ENCODE measurements around the gene TUBE1. TPM values are rescaled to one million over a fixed set of nuclear protein-coding genes. Genes with fewer than 3 reads are reported as not detected.

TUBE1 gene
- total RNA-seq, 1 donor from 2014 or later = 25.8 TPM

DNA sequence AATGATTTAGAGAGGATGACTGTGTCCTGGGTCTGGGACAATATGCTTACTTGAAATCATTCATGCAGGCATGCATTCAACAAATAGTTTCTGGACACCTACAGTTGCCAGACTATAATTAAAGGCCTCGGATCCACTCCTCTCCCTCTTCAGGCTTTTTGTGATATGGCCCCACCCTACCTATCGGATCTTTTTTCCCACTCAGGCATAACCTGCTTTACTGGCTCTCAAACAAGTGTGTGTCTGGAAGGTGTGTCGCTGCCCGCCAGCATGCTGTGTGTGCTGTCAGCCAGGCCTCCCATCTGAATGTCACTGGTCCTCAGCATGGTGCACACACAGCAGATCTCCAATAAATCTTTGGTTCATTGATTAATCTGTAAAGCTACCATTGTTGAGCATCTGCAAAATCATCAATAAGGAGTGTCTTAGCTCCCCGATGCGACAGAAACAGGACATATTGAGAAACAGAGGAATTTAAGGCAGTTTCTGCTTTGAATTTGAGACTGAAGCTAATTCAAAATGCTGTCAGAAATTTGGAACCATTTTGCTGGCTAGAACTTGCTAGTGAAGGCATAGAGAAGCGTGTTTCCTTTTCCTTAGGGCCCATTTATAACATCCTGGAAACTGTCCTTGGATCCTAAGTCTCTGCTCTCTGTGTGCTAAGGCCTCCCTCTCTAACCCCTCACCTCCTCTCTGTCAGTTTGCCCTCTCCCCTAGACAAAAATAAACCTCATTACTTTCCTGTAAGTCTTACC, 56.9 kb downstream of the TUBE1 start:
- no peaks in the 10 kb centered on the region for H3K9me3 Mint-ChIP-seq (ENCODE audit: low read depth)
- no peak overlapping the region for H3K4me3 Mint-ChIP-seq (ENCODE audit: low read depth)
- TF ChIP-seq, protein P1, sequence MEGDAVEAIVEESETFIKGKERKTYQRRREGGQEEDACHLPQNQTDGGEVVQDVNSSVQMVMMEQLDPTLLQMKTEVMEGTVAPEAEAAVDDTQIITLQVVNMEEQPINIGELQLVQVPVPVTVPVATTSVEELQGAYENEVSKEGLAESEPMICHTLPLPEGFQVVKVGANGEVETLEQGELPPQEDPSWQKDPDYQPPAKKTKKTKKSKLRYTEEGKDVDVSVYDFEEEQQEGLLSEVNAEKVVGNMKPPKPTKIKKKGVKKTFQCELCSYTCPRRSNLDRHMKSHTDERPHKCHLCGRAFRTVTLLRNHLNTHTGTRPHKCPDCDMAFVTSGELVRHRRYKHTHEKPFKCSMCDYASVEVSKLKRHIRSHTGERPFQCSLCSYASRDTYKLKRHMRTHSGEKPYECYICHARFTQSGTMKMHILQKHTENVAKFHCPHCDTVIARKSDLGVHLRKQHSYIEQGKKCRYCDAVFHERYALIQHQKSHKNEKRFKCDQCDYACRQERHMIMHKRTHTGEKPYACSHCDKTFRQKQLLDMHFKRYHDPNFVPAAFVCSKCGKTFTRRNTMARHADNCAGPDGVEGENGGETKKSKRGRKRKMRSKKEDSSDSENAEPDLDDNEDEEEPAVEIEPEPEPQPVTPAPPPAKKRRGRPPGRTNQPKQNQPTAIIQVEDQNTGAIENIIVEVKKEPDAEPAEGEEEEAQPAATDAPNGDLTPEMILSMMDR (IDR thresholded peaks at IDR 0.05; ENCODE audit: unreplicated experiment) = no peak
- peak overlapping the region; percentile 46 for H3K27ac Mint-ChIP-seq
- H3K27me3 Mint-ChIP-seq = peaks cover 17% of the 10 kb centered on the region
- peaks cover 7% of the 10 kb centered on the region for H3K4me1 Mint-ChIP-seq (ENCODE audit: low read depth)
- no peaks in the 10 kb centered on the region for H3K36me3 Mint-ChIP-seq (ENCODE audit: insufficient read depth)
- DNase-seq (ENCODE audit: low spot score, unreplicated experiment) = no peak

DNA sequence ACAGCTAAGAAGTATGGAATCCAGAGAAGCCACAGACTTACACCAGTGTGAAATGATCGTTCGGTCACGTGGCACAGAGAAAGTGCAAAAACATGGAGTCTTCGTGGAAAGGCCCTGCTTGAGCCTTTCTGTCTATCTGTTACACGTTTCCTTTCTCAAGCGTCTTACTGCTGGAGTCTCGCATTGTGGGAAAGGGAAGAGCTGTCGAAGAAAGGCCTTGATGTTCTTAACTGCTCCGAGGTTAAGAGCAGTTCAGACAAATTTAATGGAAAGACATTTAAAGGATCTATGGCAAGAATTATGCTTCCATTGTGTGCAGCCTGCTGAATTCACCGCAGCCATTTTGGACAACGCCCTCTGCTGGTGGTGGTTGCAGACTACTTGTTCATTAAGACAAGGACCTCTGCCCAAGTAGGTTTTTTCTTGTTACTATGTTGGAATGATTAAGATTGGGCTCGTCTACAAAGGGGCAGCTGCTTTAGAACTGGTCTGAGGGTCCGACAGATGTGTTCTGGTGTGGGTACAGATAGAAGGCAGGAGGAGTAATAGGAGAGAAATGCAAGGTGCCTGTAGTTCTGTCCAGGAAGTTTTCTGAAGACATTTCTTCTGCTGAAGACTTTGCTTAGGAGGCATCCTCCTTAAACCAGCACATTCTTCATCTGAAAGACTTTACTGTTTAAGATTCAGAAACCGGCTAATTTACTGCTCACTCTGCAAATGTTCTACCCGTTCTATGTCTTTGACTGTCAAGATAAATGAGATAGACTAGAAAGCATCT, 58.0 kb downstream of the TUBE1 start:
- no peak overlapping the region for H3K4me3 Mint-ChIP-seq (ENCODE audit: low read depth)
- H3K4me1 Mint-ChIP-seq (ENCODE audit: low read depth) = peaks cover 7% of the 10 kb centered on the region
- no peak overlapping the region for H3K27ac Mint-ChIP-seq
- H3K27me3 Mint-ChIP-seq = peaks cover 17% of the 10 kb centered on the region
- H3K36me3 Mint-ChIP-seq (ENCODE audit: insufficient read depth) = peaks cover under 1% of the 10 kb centered on the region
- peaks cover 4% of the 10 kb centered on the region for H3K9me3 Mint-ChIP-seq (ENCODE audit: low read depth)
- DNase-seq (ENCODE audit: low spot score, unreplicated experiment) = peak; percentile 32
- TF ChIP-seq, protein P1 (IDR thresholded peaks at IDR 0.05; ENCODE audit: unreplicated experiment) = peak; percentile 76

DNA sequence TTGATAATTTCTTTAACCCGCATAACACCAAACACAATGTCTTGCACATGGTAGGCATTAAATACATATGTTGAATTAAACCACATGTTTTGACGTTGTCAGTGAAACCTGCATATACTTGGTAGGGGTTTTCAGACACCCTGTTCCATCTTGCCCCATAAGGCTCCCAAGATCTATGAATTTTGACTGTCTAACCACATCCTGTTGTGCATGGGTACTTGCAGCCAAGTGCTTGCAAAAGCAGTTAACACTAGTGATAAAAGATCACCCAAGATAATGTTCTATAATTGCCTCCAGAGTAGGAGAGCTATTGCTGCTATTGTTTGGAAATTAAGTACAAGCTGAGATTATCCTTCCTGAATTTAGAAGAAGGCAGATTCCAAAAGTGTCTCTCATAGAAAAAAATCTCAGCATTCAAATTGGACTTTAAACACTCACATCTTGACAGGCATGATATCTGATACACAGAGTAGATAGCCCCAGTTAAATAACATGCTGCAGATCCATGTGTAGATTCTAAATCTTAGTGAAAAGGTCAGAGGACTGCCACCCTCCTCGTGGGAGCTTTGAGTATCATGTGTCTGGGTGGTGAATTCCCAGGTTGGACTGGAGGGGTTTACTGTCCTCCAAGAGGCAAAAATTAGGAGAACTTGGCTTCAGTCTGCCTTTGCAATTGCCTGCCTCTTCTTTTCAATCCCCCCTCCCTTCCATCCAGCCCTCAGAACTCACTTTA, 59.2 kb downstream of the TUBE1 start:
- H3K9me3 Mint-ChIP-seq (ENCODE audit: low read depth) = peaks cover 9% of the 10 kb centered on the region
- TF ChIP-seq, protein P1 (IDR thresholded peaks at IDR 0.05; ENCODE audit: unreplicated experiment) = no peak
- peaks cover 11% of the 10 kb centered on the region for H3K27me3 Mint-ChIP-seq
- peaks cover 2% of the 10 kb centered on the region for H3K36me3 Mint-ChIP-seq (ENCODE audit: insufficient read depth)
- no peak for DNase-seq (ENCODE audit: low spot score, unreplicated experiment)
- peaks cover 7% of the 10 kb centered on the region for H3K4me1 Mint-ChIP-seq (ENCODE audit: low read depth)
- H3K27ac Mint-ChIP-seq = no peak overlapping the region
- no peak overlapping the region for H3K4me3 Mint-ChIP-seq (ENCODE audit: low read depth)

DNA sequence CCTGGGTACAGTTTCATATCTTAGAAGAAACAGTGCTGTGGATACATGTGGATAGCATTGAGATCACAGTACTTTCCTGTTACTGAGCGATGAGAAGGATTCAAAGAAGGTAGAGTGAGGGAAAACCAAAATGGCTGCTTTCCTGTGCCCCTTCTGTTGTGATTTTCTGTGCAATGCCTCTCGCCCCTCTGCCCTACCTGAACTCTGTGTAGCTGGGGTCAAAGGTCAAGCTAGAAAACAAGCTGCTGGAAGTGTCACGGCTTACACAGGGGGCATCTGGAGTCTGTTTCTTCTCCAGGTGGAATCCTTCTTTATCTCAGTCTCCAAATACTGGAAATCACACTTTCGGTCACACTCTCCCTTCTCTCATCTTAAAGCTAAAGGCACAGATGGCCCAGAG, 60.3 kb downstream of the TUBE1 start:
- Mint-ChIP-seq H3K9me3 (ENCODE audit: low read depth) (peaks cover 9% of the 10 kb centered on the region), H3K4me3 (ENCODE audit: low read depth) (no peak overlapping the region), H3K27me3 (peaks cover 7% of the 10 kb centered on the region), H3K27ac (no peak overlapping the region), H3K4me1 (ENCODE audit: low read depth) (peaks cover 10% of the 10 kb centered on the region), H3K36me3 (ENCODE audit: insufficient read depth) (peaks cover 2% of the 10 kb centered on the region)
- TF ChIP-seq, protein P1 (IDR thresholded peaks at IDR 0.05; ENCODE audit: unreplicated experiment) = no peak
- no peak for DNase-seq (ENCODE audit: low spot score, unreplicated experiment)

DNA sequence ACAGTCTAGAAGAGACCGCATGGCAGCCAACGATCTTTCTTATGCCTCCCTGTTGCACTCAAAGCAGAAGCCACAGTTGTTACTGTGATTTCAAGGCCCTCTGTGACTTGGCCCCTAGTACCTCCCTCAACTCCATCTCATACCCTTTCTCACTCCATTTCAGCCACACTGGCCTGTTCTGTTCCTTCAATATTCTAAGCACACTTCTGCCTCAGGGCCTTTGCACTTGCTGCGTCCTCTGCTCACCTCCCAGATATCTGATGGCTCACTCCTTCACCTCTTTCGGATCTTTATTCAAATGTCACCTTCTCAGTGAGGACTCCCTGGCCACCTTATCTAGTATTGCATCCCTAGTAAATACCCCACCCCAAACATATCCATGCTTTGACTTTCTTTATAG, 62.8 kb downstream of the TUBE1 start:
- Mint-ChIP-seq H3K27me3 (no peaks in the 10 kb centered on the region), H3K4me3 (ENCODE audit: low read depth) (no peak overlapping the region), H3K9me3 (ENCODE audit: low read depth) (peaks cover 9% of the 10 kb centered on the region), H3K36me3 (ENCODE audit: insufficient read depth) (peaks cover 2% of the 10 kb centered on the region), H3K4me1 (ENCODE audit: low read depth) (peaks cover 14% of the 10 kb centered on the region), H3K27ac (no peak overlapping the region)
- no peak for DNase-seq (ENCODE audit: low spot score, unreplicated experiment)
- TF ChIP-seq, protein P1 (IDR thresholded peaks at IDR 0.05; ENCODE audit: unreplicated experiment) = no peak
